Thoracic aorta (tissue), 2 donors: ENCODE results near the gene RAPGEF4. TPM values are rescaled to one million over a fixed set of nuclear protein-coding genes. Genes with fewer than 3 reads are reported as not detected.

Experiments used
- ATAC-seq: fragments of 150-250 bp; one replicate; pipeline ENCODE4 v1.8.0; 2017; ENCODE audit warnings: low read depth; ENCODE audit not compliant: insufficient number of reproducible peaks, low FRiP score
- DNase-seq: peaks from one replicate; pipeline ENCODE4 v3.0.0-alpha.2; 2020; ENCODE audit warnings: low spot score
- H3K27ac ChIP-seq, 2 donors: fragments of 200-600 bp; sonication (generic); 1 replicate in 1 of 2; 2 replicates in 1 of 2; pipeline ENCODE4 v1.5.1; 2016; ENCODE audit warnings: mild to moderate bottlenecking in 2 of 2, moderate library complexity in 2 of 2
- H3K27me3 ChIP-seq: fragments of 200-600 bp; sonication (generic); replicated peaks from 2 replicates; pipeline ENCODE4 v1.6.0; 2016; ENCODE audit warnings: mild to moderate bottlenecking; ENCODE audit not compliant: insufficient read depth
- H3K36me3 ChIP-seq: fragments of 200-600 bp; sonication (generic); one replicate; pipeline ENCODE4 v1.5.1; 2016
- H3K4me1 ChIP-seq, 2 donors: fragments of 200-600 bp; sonication (generic); 1 replicate in 1 of 2; 2 replicates in 1 of 2; pipeline versions ENCODE4 v1.5.1 to v1.6.0; 2016; ENCODE audit warnings: low read depth in 2 of 2, mild to moderate bottlenecking in 1 of 2; ENCODE audit not compliant: control insufficient read depth in 1 of 2
- H3K4me3 ChIP-seq: fragments of 200-600 bp; sonication (generic); 2 replicates; pipeline ENCODE4 v1.5.1; 2016; ENCODE audit warnings: mild to moderate bottlenecking
- H3K9me3 ChIP-seq: fragments of 200-600 bp; sonication (generic); 2 replicates; pipeline ENCODE4 v1.5.1; 2016
- CTCF ChIP-seq: fragments of 200-600 bp; sonication (generic); IDR thresholded peaks from one replicate; pipeline ENCODE4 v1.5.1; 2019; ENCODE audit warnings: antibody characterized with exemption
- total RNA-seq, 2 donors: library from RNA; depleted of rRNA; stranded (reverse); fragments of >200 nt; gene quantifications; one replicate each; pipeline versions ENCODE4 v1.1.0 to v1.2.3, GENCODE V29; 2016

The RAPGEF4 gene
- total RNA-seq, 2 donors from 2014 or later, result 9.9 to 18.4 TPM

GRCh38 chr2:172770887-172771286 is 35.2 kb downstream of the RAPGEF4 start:
- no peaks in the 10 kb centered on the region for H3K4me1 ChIP-seq
- DNase-seq (no peak), ATAC-seq (no peak)
- H3K27me3 ChIP-seq, result no peaks in the 10 kb centered on the region
- no peak overlapping the region for H3K4me3 ChIP-seq
- no peak for TF ChIP-seq CTCF
- no peak overlapping the region for H3K27ac ChIP-seq
- no peaks in the 10 kb centered on the region for H3K36me3 ChIP-seq
- no peaks in the 10 kb centered on the region for H3K9me3 ChIP-seq

- Histone ChIP-seq H3K36me3 (no peaks in the 10 kb centered on the region), H3K4me1 (no peaks in the 10 kb centered on the region), H3K27ac (no peak overlapping the region), H3K27me3 (no peaks in the 10 kb centered on the region), H3K9me3 (no peaks in the 10 kb centered on the region), H3K4me3 (no peak overlapping the region)
- ATAC-seq (no peak), DNase-seq (no peak)
- no peak for TF ChIP-seq CTCF
Measured at GRCh38 chr2:172772633-172773032, 37.0 kb downstream of the RAPGEF4 start.

GRCh38 chr2:172774302-172774701 is 38.7 kb downstream of the RAPGEF4 start:
- Histone ChIP-seq H3K27ac (no peak overlapping the region), H3K36me3 (no peaks in the 10 kb centered on the region), H3K4me3 (no peak overlapping the region), H3K9me3 (no peaks in the 10 kb centered on the region), H3K27me3 (no peaks in the 10 kb centered on the region), H3K4me1 (no peaks in the 10 kb centered on the region)
- DNase-seq (no peak), ATAC-seq (no peak)
- TF ChIP-seq CTCF, result no peak

GRCh38 chr2:172775319-172775718 is 39.7 kb downstream of the RAPGEF4 start:
- no peaks in the 10 kb centered on the region for H3K36me3 ChIP-seq
- no peak for TF ChIP-seq CTCF
- ATAC-seq (no peak), DNase-seq (no peak)
- H3K27me3 ChIP-seq, result no peaks in the 10 kb centered on the region
- H3K4me3 ChIP-seq, result no peak overlapping the region
- no peaks in the 10 kb centered on the region for H3K4me1 ChIP-seq
- no peak overlapping the region for H3K27ac ChIP-seq
- no peaks in the 10 kb centered on the region for H3K9me3 ChIP-seq

- Histone ChIP-seq H3K4me3 (no peak overlapping the region), H3K9me3 (no peaks in the 10 kb centered on the region), H3K4me1 (no peaks in the 10 kb centered on the region), H3K36me3 (no peaks in the 10 kb centered on the region), H3K27me3 (no peaks in the 10 kb centered on the region), H3K27ac (no peak overlapping the region)
- TF ChIP-seq CTCF, result no peak
- no peak for DNase-seq
- ATAC-seq, result no peak
Measured at GRCh38 chr2:172777431-172777830, 41.8 kb downstream of the RAPGEF4 start.
